Measurements from ENCODE around the gene PCDHGB4. TPM values are rescaled to one million over a fixed set of nuclear protein-coding genes. Genes with fewer than 3 reads are reported as not detected.

Gene PCDHGB4
- total and polyA plus RNA-seq, 9 of the 15 experiments (the other 6 are each of a cell fraction or from before 2014, with no cell fraction given): 0.01 to 0.14 (median 0.03) TPM; not detected in 5

DNA sequence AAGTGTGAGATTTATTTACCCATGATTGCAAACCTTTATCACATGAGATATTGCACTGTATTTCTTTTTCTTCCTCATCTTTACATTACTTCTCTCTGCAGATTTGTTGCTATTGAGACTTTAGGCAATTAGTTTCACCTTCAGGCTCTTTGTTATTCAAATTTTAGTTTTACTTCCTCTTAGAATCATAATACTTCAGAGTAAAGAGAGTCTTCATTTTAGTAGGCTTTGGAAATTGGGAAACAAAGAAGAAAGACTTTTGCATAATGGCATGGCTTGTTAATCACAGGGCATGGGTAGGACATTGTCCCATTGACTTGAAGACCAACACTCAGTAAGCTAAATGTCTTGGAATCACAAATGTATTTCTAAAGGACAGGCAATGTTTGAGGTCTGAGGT, 24.8 kb upstream of the PCDHGB4 start (continued):
- TF ChIP-seq E2F8 (IDR thresholded peaks at IDR 0.05; ENCODE audit: low read depth, partially characterized antibody) (no peak), ZNF23 (CRISPR knock-in tag; IDR thresholded peaks at IDR 0.05) (no peak), TEAD1 (CRISPR knock-in tag; IDR thresholded peaks at IDR 0.05) (no peak), MTF1 (CRISPR knock-in tag; IDR thresholded peaks at IDR 0.05; ENCODE audit: borderline replicate concordance) (no peak), POLR3G (IDR thresholded peaks at IDR 0.05; ENCODE audit: extremely low read depth, insufficient read length, insufficient replicate concordance) (no peak)

GRCh38 chr5:141363952-141364660, 23.4 kb upstream of the PCDHGB4 start, which contains the start of gene PCDHGA5:
Gene PCDHGA5, plus strand, starts transcription at chr5:141364162. Its CDS starts 169 bp downstream, at chr5:141364331.
- TF ChIP-seq, protein P1, sequence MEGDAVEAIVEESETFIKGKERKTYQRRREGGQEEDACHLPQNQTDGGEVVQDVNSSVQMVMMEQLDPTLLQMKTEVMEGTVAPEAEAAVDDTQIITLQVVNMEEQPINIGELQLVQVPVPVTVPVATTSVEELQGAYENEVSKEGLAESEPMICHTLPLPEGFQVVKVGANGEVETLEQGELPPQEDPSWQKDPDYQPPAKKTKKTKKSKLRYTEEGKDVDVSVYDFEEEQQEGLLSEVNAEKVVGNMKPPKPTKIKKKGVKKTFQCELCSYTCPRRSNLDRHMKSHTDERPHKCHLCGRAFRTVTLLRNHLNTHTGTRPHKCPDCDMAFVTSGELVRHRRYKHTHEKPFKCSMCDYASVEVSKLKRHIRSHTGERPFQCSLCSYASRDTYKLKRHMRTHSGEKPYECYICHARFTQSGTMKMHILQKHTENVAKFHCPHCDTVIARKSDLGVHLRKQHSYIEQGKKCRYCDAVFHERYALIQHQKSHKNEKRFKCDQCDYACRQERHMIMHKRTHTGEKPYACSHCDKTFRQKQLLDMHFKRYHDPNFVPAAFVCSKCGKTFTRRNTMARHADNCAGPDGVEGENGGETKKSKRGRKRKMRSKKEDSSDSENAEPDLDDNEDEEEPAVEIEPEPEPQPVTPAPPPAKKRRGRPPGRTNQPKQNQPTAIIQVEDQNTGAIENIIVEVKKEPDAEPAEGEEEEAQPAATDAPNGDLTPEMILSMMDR (IDR thresholded peaks at IDR 0.05 in 2 of 3, conservative IDR thresholded peaks at IDR 0.05 in 1 of 3; ENCODE audit: insufficient read depth in 2 of 3, low read depth in 1 of 3, low read length in 3 of 3): peak in 2 of 3 experiments; percentile 32 to 43; a peak in 3 of 6 replicates
- no peak for TF ChIP-seq CBX1 (IDR thresholded peaks at IDR 0.05; ENCODE audit: low read depth)
- Histone ChIP-seq H3K27me3 (ENCODE audit: control insufficient read depth in 2 of 2, insufficient read depth in 2 of 2, low read length in 2 of 2) (peaks cover 13 to 36% of the 10 kb centered on the region in 2 experiments), H3K36me3 (ENCODE audit: control insufficient read depth, insufficient read depth, low read length) (no peaks in the 10 kb centered on the region), H3K4me3 (no peak within 1 kb of the TSS), H2AFZ (ENCODE audit: low read depth, low read length) (no peak within 1 kb of the TSS), H3K9me3 (replicated peaks; ENCODE audit: control insufficient read depth, insufficient read depth, low read depth, low read length) (no peaks in the 10 kb centered on the region; the same call in 1 of the 2 replicates), H3K4me1 (replicated peaks in 1 of 2; ENCODE audit: control insufficient read depth in 2 of 2, insufficient read depth in 2 of 2, low read length in 2 of 2) (peaks cover 0 to 12% of the 10 kb centered on the region in 2 experiments; a peak in 2 of 5 replicates), H3K9me1 (ENCODE audit: control insufficient read depth, insufficient read depth, low read length) (no peaks in the 10 kb centered on the region), H3K79me2 (ENCODE audit: control insufficient read depth, insufficient read depth, low read length) (no peaks in the 10 kb centered on the region), H3K27ac (ENCODE audit: extremely low read depth, low read depth, low read length) (no peak within 1 kb of the TSS), H4K20me1 (replicated peaks; ENCODE audit: control insufficient read depth, insufficient read depth, low read length) (no peaks in the 10 kb centered on the region), H3K9ac (ENCODE audit: insufficient read depth in 1 of 2, low read depth in 2 of 2, low read length in 2 of 2) (no peak within 1 kb of the TSS), H3K4me2 (ENCODE audit: insufficient read depth, low read length) (no peak within 1 kb of the TSS)
- intact Hi-C loops (cut with micrococcal nuclease): no loop called here
- ATAC-seq (peak; percentile 49; the same call in 1 of the 3 replicates), FAIRE-seq (no peak), DNase-seq (ENCODE audit: extremely low read depth in 1 of 4, low spot score in 3 of 4) (no peak)
- in situ Hi-C loops (cut with MboI): no loop called here
- no TSS peak for BruUV-seq (replicated peaks)
- POLR2A ChIA-PET: interaction anchor here (0.8 to 1.0 kb wide), 2 partner anchors 9 to 223 kb away, joined by 3 to 4 read pairs; no protein-coding TSS in a partner anchor
- 10% methylated on average over 34 of the region's 34 CpGs for WGBS (ENCODE audit: insufficient coverage, low coverage, missing lambda C conversion rate)
- CTCF ChIA-PET (ENCODE audit: low intra/inter-chr PET ratio): no interaction called here
